ENCODE data around the gene SLF1. TPM values are rescaled to one million over a fixed set of nuclear protein-coding genes. Genes with fewer than 3 reads are reported as not detected.
"Not testable (repeated sequence)": the region's sequence is repeated elsewhere in the genome, so short reads cannot be mapped to it uniquely, and the experiment has no call there.

The SLF1 gene
- 10 to 100 TPM in 1 of 3 donors, 1 to 10 TPM in 2; 6.7 to 12.9 (median 8.5) TPM for total RNA-seq

GRCh38 chr5:94618493-94619328 is at the start of gene SLF1, which contains the start of gene KIAA0825:
Gene SLF1 (plus strand): TSS chr5:94618669. CDS start chr5:94628811, 10,142 bp downstream.
Gene KIAA0825 (minus strand): TSS chr5:94618604. CDS start chr5:94537126, 81,478 bp downstream.
- Histone ChIP-seq H3K9me3 (no peaks in the 10 kb centered on the region), H3K4me1 (peaks cover 0 to 8% of the 10 kb centered on the region in 2 donors), H3K27me3 (no peaks in the 10 kb centered on the region), H3K4me3 (peak within 1 kb of the TSS; percentile 54 to 90 (median 78)), H3K27ac (peak within 1 kb of the TSS; percentile 73 to 77), H3K36me3 (no peaks in the 10 kb centered on the region)
- peak; percentile 9 to 63 (median 54) for TF ChIP-seq POLR2AphosphoS5 (IDR thresholded peaks at IDR 0.05)
- TF ChIP-seq POLR2A (IDR thresholded peaks at IDR 0.05): no peak
- intact Hi-C loops (cut with DNase I; ENCODE audit: low total_unique reads): no loop called here
- DNase-seq (ENCODE audit: low spot score in 2 of 2): peak; percentile 76 to 83

GRCh38 chr5:94571415-94571814 is 47.1 kb upstream of the SLF1 start:
- Histone ChIP-seq H3K4me1 (no peaks in the 10 kb centered on the region), H3K27ac (no peak overlapping the region), H3K4me3 (no peak overlapping the region), H3K27me3 (no peaks in the 10 kb centered on the region), H3K9me3 (no peaks in the 10 kb centered on the region), H3K36me3 (no peaks in the 10 kb centered on the region)
- TF ChIP-seq POLR2A (IDR thresholded peaks at IDR 0.05) (no peak), POLR2AphosphoS5 (IDR thresholded peaks at IDR 0.05) (no peak), CTCF (IDR thresholded peaks at IDR 0.05) (no peak)
- DNase-seq (ENCODE audit: low spot score in 2 of 2): no peak
- intact Hi-C loops (cut with DNase I; ENCODE audit: low total_unique reads): no loop called here

- DNase-seq (ENCODE audit: low spot score in 2 of 2); intact Hi-C loops (cut with DNase I; ENCODE audit: low total_unique reads): not testable (repeated sequence)
These were observed 45.1 kb upstream of the SLF1 start for GRCh38 chr5:94573349-94573748.

GRCh38 chr5:94575196-94575595 is 43.3 kb upstream of the SLF1 start:
- no peaks in the 10 kb centered on the region for H3K36me3 ChIP-seq
- DNase-seq (ENCODE audit: low spot score in 2 of 2): no peak
- TF ChIP-seq POLR2A (IDR thresholded peaks at IDR 0.05): no peak

More at GRCh38 chr5:94573349-94573748, 45.1 kb upstream of the SLF1 start:
- H3K4me1 ChIP-seq, H3K9me3 ChIP-seq, H3K27ac ChIP-seq, H3K27me3 ChIP-seq, H3K36me3 ChIP-seq, H3K4me3 ChIP-seq: not testable (repeated sequence)

GRCh38 chr5:94577466-94578245 is 40.8 kb upstream of the SLF1 start:
- Histone ChIP-seq H3K4me3 (no peak overlapping the region), H3K27me3 (no peaks in the 10 kb centered on the region)
- intact Hi-C loops (cut with DNase I; ENCODE audit: low total_unique reads): no loop called here

More at GRCh38 chr5:94575196-94575595, 43.3 kb upstream of the SLF1 start:
- Histone ChIP-seq H3K27ac (no peak overlapping the region), H3K27me3 (no peaks in the 10 kb centered on the region), H3K9me3 (no peaks in the 10 kb centered on the region), H3K4me1 (no peaks in the 10 kb centered on the region), H3K4me3 (no peak overlapping the region)
- intact Hi-C loops (cut with DNase I; ENCODE audit: low total_unique reads): no loop called here

More at GRCh38 chr5:94577466-94578245, 40.8 kb upstream of the SLF1 start:
- Histone ChIP-seq H3K36me3 (no peaks in the 10 kb centered on the region), H3K4me1 (no peaks in the 10 kb centered on the region), H3K27ac (no peak overlapping the region), H3K9me3 (no peaks in the 10 kb centered on the region)
- TF ChIP-seq POLR2AphosphoS5 (IDR thresholded peaks at IDR 0.05): no peak
- TF ChIP-seq POLR2A (IDR thresholded peaks at IDR 0.05): no peak
- no peak for TF ChIP-seq CTCF (IDR thresholded peaks at IDR 0.05)
- no peak for DNase-seq (ENCODE audit: low spot score in 2 of 2)

Measured in breast epithelium (tissue), 4 donors.